ENCODE results near the gene PCSK1. TPM values are rescaled to one million over a fixed set of nuclear protein-coding genes. Genes with fewer than 3 reads are reported as not detected.

Gene PCSK1
- total RNA-seq, 1 experiment from 2014 or later = not detected

DNA sequence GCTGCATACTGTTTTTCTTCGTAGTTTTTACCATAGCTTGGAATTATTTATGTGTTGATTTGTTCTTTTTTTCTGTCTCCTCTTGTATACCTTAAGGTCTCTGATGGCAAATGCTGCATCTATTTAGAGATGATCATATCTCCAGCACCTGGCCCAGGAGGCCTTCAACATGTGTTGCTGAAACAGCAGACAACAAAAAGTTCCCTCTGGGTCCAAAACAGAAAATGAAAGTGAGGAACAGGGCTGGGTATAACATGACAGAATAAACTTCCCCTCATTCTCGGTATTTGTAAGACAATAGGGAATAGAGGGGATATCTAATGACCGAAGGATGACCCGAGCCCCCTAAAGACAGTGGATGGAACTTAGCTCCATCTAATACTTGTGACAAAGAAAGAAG is 22.7 kb upstream of the PCSK1 start:
- ChIA-PET CTCF (no interaction called here), POLR2A (ENCODE audit: unreplicated experiment) (no interaction called here)
- no peaks in the 10 kb centered on the region for H3F3A ChIP-seq (ENCODE audit: insufficient read depth, low read depth)
- H3K79me2 ChIP-seq (ENCODE audit: low read depth) = no peaks in the 10 kb centered on the region
- no peaks in the 10 kb centered on the region for H3K9me2 ChIP-seq (ENCODE audit: insufficient read depth)
- no peaks in the 10 kb centered on the region for H3K9me3 ChIP-seq (ENCODE audit: insufficient read depth, low read depth)
- no TSS peak for BruUV-seq (replicated peaks)
- TF ChIP-seq, protein P1, sequence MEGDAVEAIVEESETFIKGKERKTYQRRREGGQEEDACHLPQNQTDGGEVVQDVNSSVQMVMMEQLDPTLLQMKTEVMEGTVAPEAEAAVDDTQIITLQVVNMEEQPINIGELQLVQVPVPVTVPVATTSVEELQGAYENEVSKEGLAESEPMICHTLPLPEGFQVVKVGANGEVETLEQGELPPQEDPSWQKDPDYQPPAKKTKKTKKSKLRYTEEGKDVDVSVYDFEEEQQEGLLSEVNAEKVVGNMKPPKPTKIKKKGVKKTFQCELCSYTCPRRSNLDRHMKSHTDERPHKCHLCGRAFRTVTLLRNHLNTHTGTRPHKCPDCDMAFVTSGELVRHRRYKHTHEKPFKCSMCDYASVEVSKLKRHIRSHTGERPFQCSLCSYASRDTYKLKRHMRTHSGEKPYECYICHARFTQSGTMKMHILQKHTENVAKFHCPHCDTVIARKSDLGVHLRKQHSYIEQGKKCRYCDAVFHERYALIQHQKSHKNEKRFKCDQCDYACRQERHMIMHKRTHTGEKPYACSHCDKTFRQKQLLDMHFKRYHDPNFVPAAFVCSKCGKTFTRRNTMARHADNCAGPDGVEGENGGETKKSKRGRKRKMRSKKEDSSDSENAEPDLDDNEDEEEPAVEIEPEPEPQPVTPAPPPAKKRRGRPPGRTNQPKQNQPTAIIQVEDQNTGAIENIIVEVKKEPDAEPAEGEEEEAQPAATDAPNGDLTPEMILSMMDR (conservative IDR thresholded peaks at IDR 0.05) = no peak
- TF ChIP-seq EZH2 (IDR thresholded peaks at IDR 0.05; ENCODE audit: low read depth) = no peak
- H4K20me1 ChIP-seq (ENCODE audit: insufficient read depth) = no peaks in the 10 kb centered on the region
- peak overlapping the region; percentile 36; the same call in 1 of the 2 replicates for H3K4me2 ChIP-seq
- H3K4me3 ChIP-seq = no peak overlapping the region
- no peaks in the 10 kb centered on the region for H3K36me3 ChIP-seq (ENCODE audit: low read depth)
- DNase-seq = no peak
- intact Hi-C loops (cut with micrococcal nuclease; ENCODE audit: unreplicated experiment) = no loop called here
- no peaks in the 10 kb centered on the region; the same call in 1 of the 2 replicates for H3K27me3 ChIP-seq (ENCODE audit: insufficient read depth, low read depth)
- no peak overlapping the region for H3K27ac ChIP-seq
- H3K4me1 ChIP-seq (replicated peaks; ENCODE audit: insufficient read depth) = no peaks in the 10 kb centered on the region
- peak overlapping the region; percentile 58; the same call in 1 of the 2 replicates for H2AFZ ChIP-seq

DNA sequence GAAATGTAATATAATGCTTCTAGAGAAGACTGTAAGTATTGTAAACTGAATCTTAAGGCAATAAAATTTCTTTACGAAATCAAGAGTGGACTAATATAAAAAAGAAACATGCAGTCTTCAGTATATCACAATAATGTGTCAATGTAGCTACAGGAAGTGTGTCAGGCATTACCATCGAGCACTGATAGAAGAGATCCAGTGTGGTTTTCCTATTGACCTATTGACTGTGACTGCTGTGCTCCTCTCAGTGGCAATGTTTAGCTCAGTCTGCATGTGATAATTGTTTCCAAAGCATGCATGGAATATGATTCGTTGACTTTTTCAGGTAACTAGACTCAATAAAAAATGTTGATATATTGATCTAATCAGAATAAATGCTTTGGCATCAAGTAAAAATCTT is 20.3 kb upstream of the PCSK1 start:
- H3K9me2 ChIP-seq (ENCODE audit: insufficient read depth) = no peaks in the 10 kb centered on the region
- TF ChIP-seq, protein P1 (conservative IDR thresholded peaks at IDR 0.05) = no peak
- no peaks in the 10 kb centered on the region for H3K4me1 ChIP-seq (replicated peaks; ENCODE audit: insufficient read depth)
- no peaks in the 10 kb centered on the region for H3K36me3 ChIP-seq (ENCODE audit: low read depth)
- intact Hi-C loops (cut with micrococcal nuclease; ENCODE audit: unreplicated experiment) = no loop called here
- H3K4me3 ChIP-seq = no peak overlapping the region
- no peaks in the 10 kb centered on the region for H3K79me2 ChIP-seq (ENCODE audit: low read depth)
- ChIA-PET CTCF (no interaction called here), POLR2A (ENCODE audit: unreplicated experiment) (no interaction called here)
- no peak for DNase-seq
- H3F3A ChIP-seq (ENCODE audit: insufficient read depth, low read depth) = no peaks in the 10 kb centered on the region
- no peaks in the 10 kb centered on the region for H4K20me1 ChIP-seq (ENCODE audit: insufficient read depth)
- no TSS peak for BruUV-seq (replicated peaks)
- no peaks in the 10 kb centered on the region for H3K27me3 ChIP-seq (ENCODE audit: insufficient read depth, low read depth)
- H3K27ac ChIP-seq = no peak overlapping the region
- H3K4me2 ChIP-seq = no peak overlapping the region
- H3K9me3 ChIP-seq (ENCODE audit: insufficient read depth, low read depth) = no peaks in the 10 kb centered on the region
- H2AFZ ChIP-seq = no peak overlapping the region

DNA sequence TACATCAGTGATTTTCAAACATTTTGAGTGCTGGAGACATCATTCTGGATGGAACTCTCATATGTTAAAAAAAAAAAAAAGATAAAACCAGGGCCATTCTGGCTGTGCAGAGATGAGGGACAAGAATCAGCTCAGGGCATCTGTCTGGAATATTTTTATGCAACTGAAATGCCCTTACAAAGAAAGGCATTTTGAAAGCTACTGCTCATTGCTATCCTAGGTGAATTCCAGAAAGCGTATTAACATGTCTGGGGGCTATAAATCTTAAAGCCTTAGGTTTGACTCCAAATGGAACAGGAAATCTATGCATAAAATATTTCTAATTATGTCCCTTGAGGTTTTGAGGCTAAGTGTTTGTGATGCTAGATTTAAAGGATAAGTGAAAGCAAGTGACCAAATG is 14.9 kb upstream of the PCSK1 start:
- no peaks in the 10 kb centered on the region for H4K20me1 ChIP-seq (ENCODE audit: insufficient read depth)
- BruUV-seq (replicated peaks) = no TSS peak
- peaks cover 36% of the 10 kb centered on the region; the same call in 1 of the 2 replicates for H3K27me3 ChIP-seq (ENCODE audit: insufficient read depth, low read depth)
- no peak overlapping the region for H3K4me2 ChIP-seq
- H3K79me2 ChIP-seq (ENCODE audit: low read depth) = no peaks in the 10 kb centered on the region
- H3K36me3 ChIP-seq (ENCODE audit: low read depth) = no peaks in the 10 kb centered on the region
- no peak overlapping the region for H3K4me3 ChIP-seq
- H3K9me3 ChIP-seq (ENCODE audit: insufficient read depth, low read depth) = no peaks in the 10 kb centered on the region
- no peaks in the 10 kb centered on the region for H3K4me1 ChIP-seq (replicated peaks; ENCODE audit: insufficient read depth)
- no peak overlapping the region for H3K27ac ChIP-seq
- intact Hi-C loops (cut with micrococcal nuclease; ENCODE audit: unreplicated experiment) = no loop called here
- no peaks in the 10 kb centered on the region for H3K9me2 ChIP-seq (ENCODE audit: insufficient read depth)
- TF ChIP-seq, protein P1 (conservative IDR thresholded peaks at IDR 0.05) = no peak
- TF ChIP-seq EZH2 (IDR thresholded peaks at IDR 0.05; ENCODE audit: low read depth) = no peak
- no peak for DNase-seq
- ChIA-PET CTCF (interaction anchor here (0.6 kb wide), 1 partner anchor 556 kb away, joined by 5 read pairs; no protein-coding TSS in a partner anchor), POLR2A (ENCODE audit: unreplicated experiment) (no interaction called here)
- H3F3A ChIP-seq (ENCODE audit: insufficient read depth, low read depth) = no peaks in the 10 kb centered on the region
- H2AFZ ChIP-seq = no peak overlapping the region

Measured in PC-9 (cell line).